Activated CD4-positive, alpha-beta T cell treated with anti-CD3 and anti-CD28 coated beads, Interleukin-2, Interleukin-4, amounts not matched to agents 100 ng/mL and 50 ng/mL, durations not matched to agents 16 hours and 8 hours (primary cell): ENCODE data around the gene CXCL5.

Experiments used
- DNase-seq: peaks from one replicate; pipeline ENCODE4 v3.0.0-alpha.2; 2020; ENCODE audit warnings: low spot score

The CXCL5 gene

GRCh38 chr4:73998040-73999011 is at the start of gene CXCL5:
CXCL5 (minus strand) TSS chr4:73998677; CDS start chr4:73998581, 96 bp downstream.
- DNase-seq: no peak

GRCh38 chr4:74047152-74047551 is 48.7 kb upstream of the CXCL5 start:
- DNase-seq: no peak

GRCh38 chr4:74045772-74046171 is 47.3 kb upstream of the CXCL5 start:
- no peak for DNase-seq

GRCh38 chr4:74045247-74045646 is 46.8 kb upstream of the CXCL5 start:
- no peak for DNase-seq

GRCh38 chr4:74044677-74045076 is 46.2 kb upstream of the CXCL5 start:
- no peak for DNase-seq

- no peak for DNase-seq
Observed at GRCh38 chr4:74042681-74043080, 44.2 kb upstream of the CXCL5 start.

GRCh38 chr4:74041418-74041817 is 42.9 kb upstream of the CXCL5 start:
- no peak for DNase-seq

GRCh38 chr4:74039315-74039763 is 40.9 kb upstream of the CXCL5 start:
- DNase-seq: no peak

GRCh38 chr4:74038425-74039314 is 40.2 kb upstream of the CXCL5 start, which contains the start of gene CXCL3:
CXCL3 (minus strand) TSS chr4:74038689; CDS start chr4:74038611, 78 bp downstream.
- DNase-seq: no peak

- no peak for DNase-seq
Observed at GRCh38 chr4:74038086-74038424, 39.6 kb upstream of the CXCL5 start.

- DNase-seq: no peak
Observed at GRCh38 chr4:74037076-74037955, 38.8 kb upstream of the CXCL5 start.

- no peak for DNase-seq
Observed at GRCh38 chr4:74033739-74034138, 35.3 kb upstream of the CXCL5 start.

- no peak for DNase-seq
Observed at GRCh38 chr4:74032064-74032463, 33.6 kb upstream of the CXCL5 start.

- no peak for DNase-seq
Observed at GRCh38 chr4:74031576-74031975, 33.1 kb upstream of the CXCL5 start.

GRCh38 chr4:74030285-74030684 is 31.8 kb upstream of the CXCL5 start:
- DNase-seq: no peak

GRCh38 chr4:74028504-74028903 is 30.0 kb upstream of the CXCL5 start:
- no peak for DNase-seq

- DNase-seq: no peak
Observed at GRCh38 chr4:74023709-74024108, 25.2 kb upstream of the CXCL5 start.

GRCh38 chr4:74021601-74022000 is 23.1 kb upstream of the CXCL5 start:
- no peak for DNase-seq

GRCh38 chr4:74018771-74019170 is 20.3 kb upstream of the CXCL5 start:
- peak; percentile 29 for DNase-seq

GRCh38 chr4:74018116-74018515 is 19.6 kb upstream of the CXCL5 start:
- DNase-seq: no peak

- DNase-seq: peak; percentile 45
Observed at GRCh38 chr4:74016068-74016467, 17.6 kb upstream of the CXCL5 start.
